Hematopoietic multipotent progenitor cell treated with erythropoietin and hydrocortisone succinate and interleukin-3 and kit ligand, for 6 days (in vitro differentiated cells): ENCODE measurements around the gene LRRC49.
"Not testable (repeated sequence)": the region's sequence is repeated elsewhere in the genome, so short reads cannot be mapped to it uniquely, and the experiment has no call there.

Experiments used
- DNase-seq: peaks from one replicate; pipeline ENCODE4 v3.0.0-alpha.2; 2015

Gene LRRC49

DNA sequence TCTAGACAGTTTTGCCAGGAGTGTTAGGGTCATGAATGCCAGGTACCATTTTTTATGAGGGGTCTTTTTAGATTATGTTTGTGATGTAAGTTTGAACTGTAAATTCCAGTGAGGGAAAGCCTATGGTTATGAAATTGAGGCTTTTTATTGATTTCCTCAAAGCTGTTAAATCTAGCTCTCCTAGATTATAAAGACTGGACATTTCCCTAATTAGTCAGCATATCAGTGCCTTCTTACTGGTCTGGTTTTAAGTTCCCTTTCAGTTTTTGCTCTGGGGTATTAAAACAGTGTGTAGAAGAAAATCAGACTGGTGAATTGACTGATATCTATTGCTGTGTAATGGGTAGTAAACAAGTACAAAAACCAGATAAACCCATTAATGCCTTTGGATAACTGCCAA lies 39.2 kb downstream of the LRRC49 start:
- DNase-seq = no peak

DNA sequence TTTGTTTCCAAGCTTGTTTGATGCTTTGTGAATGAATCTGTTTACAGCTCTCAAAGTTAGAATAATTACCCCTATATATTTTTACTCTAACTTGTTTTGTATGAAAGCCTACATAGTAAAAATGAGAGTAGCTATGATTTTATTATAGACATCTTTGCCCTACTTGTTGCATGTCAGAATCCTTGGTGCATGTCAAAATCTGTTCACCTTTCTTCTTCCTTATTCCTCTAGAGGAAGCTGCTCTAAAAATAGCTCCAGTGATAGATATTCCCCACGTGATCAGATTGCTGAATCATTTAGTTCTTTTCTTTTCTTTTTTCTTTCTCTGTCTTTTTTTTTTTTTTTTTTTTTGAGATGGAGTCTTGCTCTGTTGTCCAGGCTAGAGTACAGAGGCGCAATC lies 39.8 kb downstream of the LRRC49 start:
- no peak for DNase-seq

DNA sequence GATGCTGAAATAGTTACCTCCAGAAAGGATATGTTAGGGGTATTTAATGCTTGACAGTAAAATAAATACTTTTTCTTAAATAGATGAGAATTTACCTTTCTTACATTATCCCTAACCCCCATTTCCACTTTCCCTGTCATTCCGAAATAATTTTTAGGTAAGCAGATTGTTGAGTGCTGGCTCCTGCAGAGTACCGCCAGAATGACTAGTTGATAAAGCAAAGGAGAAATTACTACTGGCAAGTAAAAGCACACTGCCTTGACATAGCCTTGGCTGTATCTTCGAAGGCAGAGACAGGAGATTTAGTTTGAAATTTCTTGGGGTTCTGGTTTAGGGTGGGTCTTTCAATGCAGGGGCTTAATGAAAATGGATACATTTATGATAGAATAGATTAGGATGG lies 40.8 kb downstream of the LRRC49 start:
- no peak for DNase-seq

DNA sequence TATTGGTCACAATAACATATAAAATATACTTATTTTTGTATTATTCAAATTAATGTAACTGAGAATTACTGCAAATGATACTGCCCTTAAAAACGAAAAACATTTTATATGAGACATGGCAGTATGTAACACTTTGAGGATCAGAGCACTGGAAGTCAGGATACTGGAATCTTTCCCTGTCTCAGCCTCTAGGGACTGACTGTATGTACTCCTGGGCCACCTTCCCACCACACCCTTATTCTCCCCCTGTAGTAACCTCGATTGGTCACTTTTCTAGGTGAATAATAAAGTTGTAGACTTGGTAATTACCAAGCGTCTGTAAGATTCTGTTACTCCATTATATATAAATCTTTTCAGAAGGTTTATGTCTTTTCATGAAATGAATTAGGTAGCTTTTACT lies 43.0 kb downstream of the LRRC49 start:
- DNase-seq = no peak

DNA sequence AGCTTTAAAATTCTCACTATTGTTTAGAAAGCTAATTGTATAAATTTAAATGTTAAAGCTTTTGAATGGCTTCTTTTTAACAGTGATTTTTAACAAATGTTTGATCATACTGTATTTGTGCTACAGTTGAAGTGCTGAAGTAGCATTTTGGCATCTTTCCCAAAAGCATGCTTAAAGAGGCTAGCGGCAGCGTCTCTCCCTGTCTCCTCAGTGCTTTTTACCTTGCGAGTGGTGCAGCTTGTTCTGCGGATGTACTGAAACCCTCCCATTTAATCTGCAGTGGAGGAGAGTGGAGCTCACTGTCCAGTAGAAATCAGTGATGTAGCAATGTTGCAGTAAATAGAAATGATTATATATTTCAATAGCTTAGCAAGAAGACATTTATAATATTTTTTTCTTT lies 43.7 kb downstream of the LRRC49 start:
- DNase-seq = no peak

DNA sequence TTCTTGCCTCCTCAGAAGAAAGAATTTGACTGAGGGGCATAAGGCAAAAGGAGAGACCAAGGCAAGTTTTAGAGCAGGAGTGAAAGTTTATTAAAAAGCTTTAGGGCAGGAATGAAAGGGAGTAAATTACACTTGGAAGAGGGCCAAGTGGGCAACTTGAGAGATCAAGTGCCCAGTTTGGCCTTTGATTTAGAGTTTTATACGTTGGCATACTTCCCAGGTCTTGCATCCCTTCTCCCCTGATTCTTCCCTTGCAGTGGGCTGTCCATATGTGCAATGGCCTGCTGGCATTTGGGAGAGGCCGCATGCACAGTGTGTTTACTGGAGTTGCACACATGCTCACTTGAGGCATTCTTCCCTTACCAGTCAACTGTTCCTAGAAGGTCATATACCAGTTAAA lies 50.7 kb downstream of the LRRC49 start:
- DNase-seq = not testable (repeated sequence)

DNA sequence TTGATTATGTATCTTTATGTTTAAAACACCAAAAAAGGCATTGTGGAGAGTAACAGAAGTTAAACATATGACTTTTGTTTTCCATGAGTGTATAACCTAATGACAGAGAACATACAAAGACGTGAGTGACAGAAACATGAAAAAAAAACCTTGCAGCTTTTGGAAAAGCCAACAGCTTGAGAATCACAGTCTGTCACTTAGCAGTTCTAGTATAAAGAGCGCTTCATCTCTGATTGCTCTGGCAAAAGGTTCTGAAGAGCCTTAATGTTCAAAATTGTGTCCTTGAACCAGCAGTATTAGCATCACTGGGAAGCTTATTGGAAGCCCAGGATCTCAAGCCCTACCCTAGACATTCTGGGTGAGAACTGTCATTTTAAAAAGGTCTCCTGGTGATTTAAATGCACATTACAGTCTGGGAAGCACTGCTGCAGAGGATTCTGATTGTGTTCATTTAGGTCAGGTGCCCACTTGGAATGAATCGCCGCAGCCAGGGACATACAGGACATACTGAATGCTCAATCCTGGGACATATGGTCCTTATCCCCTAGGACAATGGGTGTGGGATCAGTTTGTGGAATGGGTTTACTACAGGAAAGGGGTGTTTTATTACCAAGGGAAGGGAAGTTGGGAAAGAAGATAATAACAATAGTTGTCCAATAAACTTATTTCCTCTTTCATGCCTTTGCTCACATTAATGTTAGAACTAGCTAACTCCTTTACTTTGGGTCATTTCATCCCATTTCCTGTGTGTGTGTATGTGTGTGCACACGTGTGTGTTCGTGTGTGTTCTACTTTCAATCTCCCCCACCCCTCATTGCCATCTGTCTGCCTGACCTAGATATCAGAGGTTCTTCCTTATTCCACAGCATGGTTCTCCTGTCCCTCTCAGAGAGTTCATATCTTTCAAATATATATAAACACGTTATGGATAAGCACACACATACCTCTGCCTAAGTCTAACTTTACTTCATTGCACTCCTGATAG lies 55.0 kb downstream of the LRRC49 start:
- DNase-seq = no peak

DNA sequence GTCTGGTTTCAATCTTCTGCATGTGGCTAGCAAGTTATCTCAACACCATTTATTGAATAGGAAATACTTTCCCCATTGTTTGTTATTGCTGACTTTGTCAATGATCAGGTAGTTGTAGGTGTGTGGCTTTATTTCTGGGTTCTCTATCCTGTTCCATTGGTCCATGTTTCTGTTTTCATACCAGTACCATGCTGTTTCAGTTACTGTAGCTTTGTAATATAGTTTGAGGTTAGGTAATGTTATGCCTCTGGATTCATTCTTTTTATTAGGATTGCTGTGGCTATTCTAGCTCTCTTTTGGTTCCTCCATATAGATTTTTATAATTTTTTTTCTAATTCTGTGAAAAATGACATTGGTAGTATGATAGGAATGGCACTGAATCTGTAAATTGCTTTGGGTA lies 58.3 kb downstream of the LRRC49 start:
- DNase-seq = no peak

DNA sequence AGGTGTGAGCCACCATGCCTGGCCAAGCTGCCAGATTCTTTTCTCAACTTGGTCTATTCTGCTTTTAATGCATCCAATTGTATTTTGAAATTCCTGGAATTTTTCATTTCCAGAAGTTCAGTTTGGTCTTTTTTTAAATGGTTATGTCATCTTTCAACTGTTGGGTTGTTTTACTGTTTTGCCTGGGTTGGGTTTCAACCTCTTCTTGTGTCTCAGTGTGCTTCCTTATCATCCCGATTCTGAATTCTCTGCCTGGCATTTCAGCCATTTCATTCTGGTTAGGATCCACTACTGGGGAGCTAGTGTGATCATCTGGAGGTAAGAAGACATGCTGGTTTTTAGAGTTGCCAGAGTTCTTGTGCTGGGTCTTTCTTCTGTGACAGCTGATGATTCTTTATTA lies 61.5 kb downstream of the LRRC49 start:
- no peak for DNase-seq

DNA sequence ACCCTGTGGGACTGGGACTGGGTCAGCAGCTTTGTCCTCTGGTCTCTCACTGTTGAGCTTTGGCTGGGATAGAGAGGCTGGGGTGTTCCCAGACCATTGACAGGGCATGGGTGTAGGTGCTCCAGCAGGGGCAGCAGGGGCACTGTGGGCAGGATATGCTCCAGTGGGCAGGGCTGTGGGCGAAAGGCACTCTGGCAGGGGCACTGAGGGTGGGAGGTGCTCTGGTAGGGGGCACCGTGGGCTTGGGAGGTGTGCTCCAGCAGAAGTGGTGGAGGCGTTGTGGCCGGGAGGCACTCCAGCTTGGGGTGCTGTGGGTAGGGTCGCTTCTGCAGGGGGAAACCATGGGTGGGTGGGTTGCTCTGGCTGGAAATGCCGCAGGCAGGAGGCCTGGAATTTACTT lies 62.1 kb downstream of the LRRC49 start:
- DNase-seq = no peak

DNA sequence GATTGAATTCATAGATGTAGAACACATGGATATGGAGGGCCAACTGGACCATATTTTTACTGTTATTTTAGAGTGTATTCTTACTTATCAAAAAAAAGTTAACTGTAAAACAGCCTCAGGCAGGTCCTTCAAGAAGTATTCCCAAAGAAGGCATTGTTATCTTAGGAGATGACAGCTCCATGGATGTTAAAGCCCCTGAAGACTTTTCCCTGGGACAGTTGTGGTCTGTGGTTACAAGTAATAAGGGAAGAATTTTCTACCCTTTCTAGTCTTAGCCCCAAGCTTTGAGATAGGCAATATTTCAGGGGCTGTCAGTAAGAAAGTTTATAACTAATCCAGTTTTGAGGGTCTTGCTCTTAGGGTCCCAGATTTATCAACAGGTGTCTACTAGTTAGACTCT lies 62.5 kb downstream of the LRRC49 start:
- no peak for DNase-seq

DNA sequence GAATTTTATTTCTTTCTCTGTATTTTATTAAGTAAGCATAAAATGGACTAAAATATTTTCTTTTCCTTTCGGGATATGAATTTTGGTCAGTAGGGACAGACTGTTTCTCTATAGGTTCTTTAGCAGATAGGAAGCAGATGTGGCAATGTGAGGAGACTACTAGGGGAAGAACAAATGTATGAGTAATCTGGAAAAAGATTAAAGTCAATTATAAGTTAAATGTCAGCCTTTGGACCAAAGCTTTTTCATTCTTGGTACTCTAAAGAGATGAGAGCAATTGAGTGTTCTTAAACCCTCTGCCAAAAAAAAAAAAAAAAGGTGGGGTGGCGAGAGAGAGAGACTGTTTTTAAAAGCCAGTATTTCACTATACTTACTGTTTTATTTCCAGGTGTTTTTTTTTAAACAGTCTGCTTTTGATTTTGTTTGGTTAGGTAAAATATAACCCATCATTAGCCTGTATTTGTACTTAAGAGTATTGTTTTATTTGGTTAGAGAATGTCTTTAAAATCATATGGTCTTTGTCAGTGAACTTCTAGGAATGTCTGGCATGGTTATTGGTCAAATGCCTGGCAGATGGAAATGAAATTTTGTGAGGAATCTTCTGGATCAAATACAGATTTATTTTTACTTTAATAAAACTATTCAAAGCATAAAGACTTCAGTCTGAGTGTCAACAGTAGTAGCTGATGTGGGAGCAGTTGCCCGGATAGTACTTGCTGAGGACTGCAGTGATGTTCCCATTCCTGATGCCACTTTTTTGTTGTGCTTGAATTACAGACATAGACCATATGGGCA lies 63.8 kb downstream of the LRRC49 start:
- no peak for DNase-seq

DNA sequence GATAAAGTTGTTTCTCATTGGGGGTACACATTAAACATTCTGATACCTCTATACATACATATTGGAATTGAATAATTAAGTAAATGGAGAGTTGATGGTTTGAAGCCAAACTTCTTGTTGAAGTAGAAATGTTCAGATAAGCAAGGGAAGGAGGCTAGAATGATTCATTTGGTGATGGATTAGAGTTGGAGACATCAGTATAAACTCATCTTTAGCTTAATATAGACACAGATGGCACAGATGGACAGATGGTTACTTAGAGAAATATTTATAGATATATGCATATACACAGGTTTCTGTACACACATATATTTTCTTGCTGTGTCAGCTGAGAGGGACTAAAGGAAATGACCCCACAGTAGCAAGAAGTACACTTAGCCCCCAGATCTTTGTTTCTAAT lies 69.5 kb downstream of the LRRC49 start:
- no peak for DNase-seq

DNA sequence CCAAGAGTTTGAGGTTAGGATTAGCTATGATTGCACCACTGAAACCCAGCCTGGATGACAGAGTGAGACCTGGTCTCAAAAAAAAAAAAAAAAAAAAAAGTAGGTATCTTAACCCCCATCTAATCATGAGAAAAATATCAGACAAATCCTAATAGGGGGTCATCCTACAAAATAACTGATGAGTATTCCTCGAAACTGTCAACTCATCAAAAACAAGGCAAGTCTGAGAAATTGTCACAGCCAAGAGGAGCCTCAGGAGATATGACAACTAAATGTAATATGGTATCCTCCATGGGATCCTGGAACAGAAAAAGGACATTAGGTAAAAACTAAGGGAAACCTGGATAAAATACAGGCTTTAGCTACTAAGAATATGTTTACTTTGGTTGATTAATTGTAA lies 70.6 kb downstream of the LRRC49 start:
- DNase-seq = no peak

DNA sequence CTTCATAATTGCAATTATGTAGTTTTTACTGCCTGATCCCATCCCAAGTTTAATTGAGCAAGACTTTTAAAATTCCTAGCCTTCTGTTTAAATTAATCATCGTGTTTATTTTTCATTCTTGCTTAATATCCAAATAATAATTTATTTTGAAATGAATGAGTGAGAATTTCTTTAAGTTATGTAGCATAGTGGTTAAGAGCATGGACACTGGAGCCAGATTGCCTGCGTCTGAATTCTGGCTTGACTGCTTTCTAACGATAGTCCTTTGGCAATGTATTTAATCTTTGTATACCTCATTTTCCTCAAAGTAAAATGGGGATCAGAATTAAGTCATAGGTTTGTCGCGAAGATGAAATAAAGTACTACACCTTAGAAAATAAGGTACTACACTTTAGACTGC lies 71.4 kb downstream of the LRRC49 start:
- DNase-seq = no peak

DNA sequence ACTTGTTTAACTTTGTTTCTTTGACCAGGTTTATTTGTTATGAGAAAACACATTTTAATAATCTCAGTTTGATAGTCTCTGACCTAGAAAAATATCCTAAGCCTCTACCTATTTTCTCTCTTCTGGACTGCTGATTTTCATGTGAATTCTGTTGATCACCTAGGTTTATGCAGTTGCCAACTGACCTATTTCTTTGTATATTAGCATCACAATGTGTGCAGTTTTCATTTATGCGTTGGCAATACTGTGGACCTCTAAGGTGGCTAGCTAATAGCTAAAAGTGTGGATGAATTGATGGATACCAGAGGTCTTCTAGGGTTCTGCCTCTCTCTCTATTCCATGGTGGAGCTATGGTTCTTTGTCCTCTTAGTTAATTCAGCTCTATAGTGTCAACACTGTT lies 72.1 kb downstream of the LRRC49 start:
- no peak for DNase-seq

DNA sequence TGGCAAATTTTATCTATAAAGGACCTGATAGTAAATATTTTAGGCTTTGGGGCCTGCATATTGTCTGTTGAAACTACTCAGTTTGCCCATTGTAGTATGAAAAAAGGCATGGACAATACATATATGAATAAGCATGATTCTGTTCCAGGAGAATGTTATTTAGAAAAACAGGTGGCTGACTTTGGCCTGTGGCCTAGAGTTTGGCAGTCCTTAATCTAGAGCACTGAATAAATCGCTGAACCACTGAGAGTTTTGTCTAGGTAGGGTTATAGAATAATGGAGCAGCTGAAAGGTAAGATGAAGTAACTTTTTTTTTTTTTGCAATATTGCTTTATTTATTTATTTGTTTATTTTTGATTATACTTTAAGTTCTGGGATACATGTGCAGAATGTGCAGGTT lies 75.0 kb downstream of the LRRC49 start:
- DNase-seq = no peak

DNA sequence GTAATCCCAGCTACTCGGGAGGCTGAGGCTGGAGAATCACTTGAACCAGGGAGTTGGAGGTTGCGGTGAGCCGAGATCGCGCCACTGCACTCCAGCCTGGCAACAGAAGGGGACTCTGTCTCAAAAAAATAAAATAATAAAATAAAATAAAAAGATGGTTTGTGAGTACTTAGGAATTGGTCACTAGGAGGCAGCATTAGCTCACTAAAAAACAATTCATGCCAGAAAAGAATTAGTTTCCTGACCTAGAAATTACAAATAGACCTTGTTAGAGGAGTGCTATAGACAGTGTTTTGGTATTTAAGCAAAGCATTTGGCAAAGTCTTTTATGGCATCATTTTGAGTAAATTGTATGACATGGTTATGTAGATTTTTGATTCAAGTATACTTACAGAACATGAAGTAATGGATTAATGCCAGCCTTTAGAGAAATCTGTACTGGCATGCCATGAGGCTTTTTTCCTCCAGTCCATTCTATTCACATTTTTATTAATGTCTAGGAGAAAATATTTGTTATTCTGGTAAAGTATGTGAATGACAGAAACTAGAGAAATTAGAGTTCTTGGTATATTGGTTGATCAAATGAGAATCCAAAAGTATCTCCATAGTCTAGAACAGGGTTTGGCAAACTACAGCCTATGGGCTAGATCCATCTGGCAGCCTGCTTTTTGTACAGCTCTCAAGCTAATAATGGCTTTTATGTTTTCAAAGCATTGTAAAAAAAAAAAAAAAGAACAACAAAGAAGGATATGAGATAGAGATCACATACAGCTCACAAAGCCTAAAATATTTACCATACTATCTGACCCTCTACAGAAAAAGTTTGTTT lies 81.6 kb downstream of the LRRC49 start:
- peak; percentile 46 for DNase-seq

DNA sequence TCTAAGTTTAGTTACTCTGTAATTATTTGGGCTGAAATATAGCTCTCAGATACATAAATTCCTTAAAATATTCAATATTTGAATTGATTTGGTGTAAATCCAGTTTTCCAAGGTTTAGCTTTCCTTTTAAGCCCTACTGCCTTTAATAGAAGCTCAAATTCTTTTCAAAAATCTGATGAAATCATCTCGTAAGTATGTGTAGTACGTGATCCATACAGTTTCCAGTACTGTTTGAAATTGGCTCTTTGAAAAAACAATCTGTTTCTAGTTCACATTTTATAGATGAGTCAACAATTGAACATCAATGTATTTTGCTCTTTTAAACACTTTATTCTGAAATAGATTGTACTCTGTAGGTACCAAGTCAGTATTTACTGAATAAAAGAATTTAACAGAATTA lies 84.2 kb downstream of the LRRC49 start:
- DNase-seq = no peak

DNA sequence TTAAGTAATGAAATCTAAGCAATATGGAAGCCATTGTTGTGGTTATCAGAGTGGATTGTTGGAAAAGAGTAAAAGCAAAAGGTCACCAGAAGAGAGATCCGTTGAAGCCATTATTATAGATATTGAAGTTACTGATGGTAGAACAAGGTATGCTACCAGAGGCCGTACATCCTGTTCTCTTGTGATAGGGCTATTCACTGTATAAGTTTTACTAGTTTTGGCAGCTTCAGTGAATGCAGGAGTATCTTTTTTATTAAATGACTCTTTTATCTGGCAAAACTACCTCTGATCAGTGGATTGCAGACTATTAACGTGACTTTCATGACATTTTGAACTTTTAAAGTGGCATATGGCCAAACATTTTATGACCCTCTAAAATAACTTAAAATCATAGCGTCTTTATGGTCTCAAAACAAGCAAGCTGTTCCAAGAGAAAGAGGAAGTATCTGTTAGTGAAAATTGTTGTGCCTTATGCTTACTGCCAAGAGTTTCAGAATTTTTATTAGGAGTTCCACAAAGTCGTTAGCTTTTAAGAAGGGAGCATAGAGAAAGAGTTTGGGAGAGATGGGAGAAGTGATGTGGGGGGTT lies 102.9 kb downstream of the LRRC49 start:
- no peak for DNase-seq

DNA sequence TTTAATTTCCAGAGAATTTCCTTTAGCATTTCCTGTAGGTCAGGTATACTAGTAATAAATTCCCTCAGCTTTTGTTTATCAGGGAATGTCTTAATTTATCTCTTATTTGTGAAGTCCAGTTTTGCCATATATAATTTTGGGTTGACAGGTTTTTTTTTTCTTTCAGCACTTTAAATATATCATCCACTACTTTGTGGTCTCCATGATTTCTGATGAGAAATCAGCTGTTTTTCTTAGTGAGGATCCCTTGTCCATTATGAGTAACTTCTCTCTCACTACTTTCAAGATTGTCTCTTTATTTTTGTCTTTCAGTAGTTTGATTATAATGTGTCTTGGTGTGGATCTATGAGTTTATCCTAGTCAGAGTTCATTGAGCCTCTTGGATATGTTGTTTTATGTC lies 105.7 kb downstream of the LRRC49 start:
- DNase-seq = no peak

DNA sequence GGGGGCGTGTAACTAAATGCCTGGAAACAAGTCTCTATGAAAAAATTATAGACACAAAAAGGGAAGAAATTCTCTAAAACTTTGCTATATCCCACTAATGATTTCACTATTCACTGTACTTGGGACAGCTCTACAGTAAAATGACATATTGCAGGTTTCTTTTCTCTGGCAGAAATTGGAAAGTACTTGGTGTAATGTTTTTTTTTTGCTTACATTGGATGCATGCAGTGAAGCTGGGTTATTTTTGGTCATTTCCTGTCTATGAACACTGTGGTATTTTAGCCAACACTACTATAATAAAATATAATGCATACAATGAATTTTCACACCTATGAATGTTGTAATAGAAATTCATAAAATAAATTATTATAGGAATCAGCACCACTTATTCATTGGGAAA lies 109.7 kb downstream of the LRRC49 start:
- no peak for DNase-seq

DNA sequence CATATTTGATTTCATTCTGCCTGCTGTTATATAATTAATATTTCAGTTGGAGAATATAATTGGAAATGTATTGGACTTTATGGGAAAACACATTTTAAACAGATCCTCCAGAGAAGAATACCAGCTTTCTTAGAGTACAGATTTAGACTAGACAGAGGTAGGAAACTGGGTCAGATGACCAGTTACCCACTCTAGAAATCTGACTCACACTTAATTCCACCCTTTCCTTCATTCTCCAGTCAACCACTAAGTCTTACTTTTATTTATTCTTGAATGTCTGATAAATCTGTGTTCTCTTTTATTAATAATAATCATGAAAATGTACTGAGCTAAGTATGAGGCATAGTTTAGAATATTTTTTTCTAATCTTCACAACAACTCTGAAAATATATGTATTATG lies 110.7 kb downstream of the LRRC49 start:
- DNase-seq = no peak
